CD4-positive, alpha-beta T cell (primary cell): Measurements from ENCODE around the gene IGFL1. TPM values are rescaled to one million over a fixed set of nuclear protein-coding genes. Genes with fewer than 3 reads are reported as not detected.

Source experiments
- ATAC-seq: fragments of 200-7000 bp; cut with Tn5 transposase; one replicate; pipeline ENCODE4 v1.10.0; 2022; ENCODE audit warnings: mild to moderate bottlenecking; ENCODE audit not compliant: poor library complexity
- CTCF ChIA-PET: fragments of 350-600 bp; sonication (Branson Sonifier 250); formaldehyde crosslinking; loops from one replicate; lab custom pipeline; 2021; ENCODE audit warnings: antibody characterized with exemption, inconsistent platforms; lab: Charles Lee
- POLR2A ChIA-PET: fragments of 350-600 bp; sonication (Branson Sonifier 250); formaldehyde crosslinking; loops from one replicate; lab custom pipeline; 2021; ENCODE audit warnings: antibody characterized with exemption, inconsistent platforms; lab: Charles Lee
- DNase-seq, 14 experiments: peaks; one replicate each; pipeline ENCODE4 v3.0.0-alpha.2; 2013 to 2020; ENCODE audit warnings: mixed read lengths in 2 of 14
- H3K27ac ChIP-seq, 2 donors: one replicate each; pipeline versions ENCODE4 v1.5.1 to v1.7.0; 2013; ENCODE audit warnings: low read length in 2 of 2, low read depth in 1 of 2, mild to moderate bottlenecking in 1 of 2
- H3K27me3 ChIP-seq, 2 experiments: 1 replicate in 1 of 2; 2 replicates in 1 of 2; pipeline versions ENCODE4 v1.6.1 to v1.7.0; 2013; ENCODE audit warnings: low read length in 2 of 2, control low read depth in 1 of 2, mild to moderate bottlenecking in 1 of 2, moderate library complexity in 1 of 2; ENCODE audit not compliant: insufficient read depth in 2 of 2, control insufficient read depth in 1 of 2
- H3K36me3 ChIP-seq: one replicate; pipeline ENCODE4 v1.6.1; 2013; ENCODE audit warnings: low read length, control low read depth; ENCODE audit not compliant: insufficient read depth
- H3K4me1 ChIP-seq: one replicate; pipeline ENCODE4 v1.6.1; 2013; ENCODE audit warnings: low read length, control low read depth; ENCODE audit not compliant: insufficient read depth
- H3K4me3 ChIP-seq: one replicate; pipeline ENCODE4 v1.5.1; 2013; ENCODE audit warnings: mild to moderate bottlenecking, low read length, moderate library complexity
- H3K9me3 ChIP-seq, 2 experiments: 1 replicate in 1 of 2; 2 replicates in 1 of 2; pipeline versions ENCODE4 v1.6.1 to v1.7.0; 2013; ENCODE audit warnings: low read length in 2 of 2, mild to moderate bottlenecking in 2 of 2, control low read depth in 1 of 2, moderate library complexity in 1 of 2; ENCODE audit not compliant: control insufficient read depth in 1 of 2, insufficient read depth in 1 of 2
- H3K27ac Mint-ChIP-seq: one replicate; pipeline ENCODE4 v1.8.0; 2020; ENCODE audit warnings: mixed read lengths
- H3K27me3 Mint-ChIP-seq: one replicate; pipeline ENCODE4 v1.8.0; 2021; ENCODE audit warnings: mixed read lengths
- H3K36me3 Mint-ChIP-seq: one replicate; pipeline ENCODE4 v1.8.0; 2021; ENCODE audit warnings: low read depth, mixed read lengths
- H3K4me1 Mint-ChIP-seq: one replicate; pipeline ENCODE4 v1.8.0; 2021; ENCODE audit warnings: low read depth, mixed read lengths
- H3K4me3 Mint-ChIP-seq: one replicate; pipeline ENCODE4 v1.8.0; 2020; ENCODE audit warnings: mild to moderate bottlenecking, mixed read lengths
- H3K9me3 Mint-ChIP-seq: one replicate; pipeline ENCODE4 v1.8.0; 2020; ENCODE audit warnings: mixed read lengths
- intact Hi-C, 2 experiments: fragments of 100-400 bp; cut with DNase I in 1 of 2; cut with micrococcal nuclease in 1 of 2; formaldehyde crosslinking; loops; one replicate each; pipeline versions ENCODE4 v1.15.1 to v1.9.0; 2023 to 2025; cut with DNase I, micrococcal nuclease
- total RNA-seq, 174 experiments: library from RNA in 2 of 174; stranded (reverse) in 2 of 174; gene quantifications; one replicate each; pipeline ENCODE4 v1.2.3 and lab custom pipeline; 2021 to 2026
- TF ChIP-seq, protein P1 (sequence below): fragments of 200-600 bp; IDR thresholded peaks from one replicate; pipeline ENCODE4 v1.8.0; 2022; ENCODE audit warnings: antibody characterized with exemption, mild to moderate bottlenecking

IGFL1 gene
- total RNA-seq, 2 experiments from 2014 or later, result not detected

DNA sequence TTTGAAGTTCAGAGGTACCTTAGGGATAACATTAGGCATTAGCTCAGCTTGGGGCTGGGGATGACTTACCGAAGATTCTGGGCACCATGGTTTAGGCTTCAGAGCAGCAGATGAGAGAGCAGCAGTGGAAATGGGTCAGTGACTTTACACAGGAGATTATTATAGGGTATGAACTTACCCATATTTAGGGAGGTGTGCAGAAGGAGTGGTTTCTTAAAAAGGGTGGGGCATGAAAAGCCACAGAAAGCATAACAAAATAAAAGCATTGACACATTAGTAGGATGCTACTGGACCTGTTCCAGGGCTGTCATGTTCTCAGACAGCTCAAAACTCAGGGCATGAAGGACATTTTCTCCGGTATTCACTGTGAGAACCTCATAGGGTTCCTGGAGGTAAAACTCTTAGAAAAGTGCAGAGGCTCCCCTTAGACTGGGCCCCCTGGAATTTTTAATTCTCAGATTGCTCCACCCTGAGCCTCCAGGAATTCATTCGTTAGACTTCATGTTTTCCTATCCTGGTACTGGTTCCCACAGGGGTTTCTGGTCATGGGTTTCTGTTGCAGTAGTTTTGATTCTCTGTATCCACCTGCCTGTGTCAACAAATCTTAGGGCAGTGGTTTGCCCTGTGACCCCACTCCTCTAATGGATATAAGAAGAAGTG is 20.7 kb downstream of the IGFL1 start:
- H3K9me3 Mint-ChIP-seq, result no peaks in the 10 kb centered on the region
- no peak for ATAC-seq
- DNase-seq, result no peak
- H3K4me3 Mint-ChIP-seq, result no peak overlapping the region
- no peaks in the 10 kb centered on the region for H3K36me3 Mint-ChIP-seq
- Histone ChIP-seq H3K4me3 (no peak overlapping the region), H3K27me3 (peaks cover 11 to 12% of the 10 kb centered on the region in 2 experiments), H3K4me1 (no peaks in the 10 kb centered on the region), H3K27ac (no peak overlapping the region), H3K36me3 (no peaks in the 10 kb centered on the region), H3K9me3 (no peaks in the 10 kb centered on the region)
- TF ChIP-seq, protein P1, sequence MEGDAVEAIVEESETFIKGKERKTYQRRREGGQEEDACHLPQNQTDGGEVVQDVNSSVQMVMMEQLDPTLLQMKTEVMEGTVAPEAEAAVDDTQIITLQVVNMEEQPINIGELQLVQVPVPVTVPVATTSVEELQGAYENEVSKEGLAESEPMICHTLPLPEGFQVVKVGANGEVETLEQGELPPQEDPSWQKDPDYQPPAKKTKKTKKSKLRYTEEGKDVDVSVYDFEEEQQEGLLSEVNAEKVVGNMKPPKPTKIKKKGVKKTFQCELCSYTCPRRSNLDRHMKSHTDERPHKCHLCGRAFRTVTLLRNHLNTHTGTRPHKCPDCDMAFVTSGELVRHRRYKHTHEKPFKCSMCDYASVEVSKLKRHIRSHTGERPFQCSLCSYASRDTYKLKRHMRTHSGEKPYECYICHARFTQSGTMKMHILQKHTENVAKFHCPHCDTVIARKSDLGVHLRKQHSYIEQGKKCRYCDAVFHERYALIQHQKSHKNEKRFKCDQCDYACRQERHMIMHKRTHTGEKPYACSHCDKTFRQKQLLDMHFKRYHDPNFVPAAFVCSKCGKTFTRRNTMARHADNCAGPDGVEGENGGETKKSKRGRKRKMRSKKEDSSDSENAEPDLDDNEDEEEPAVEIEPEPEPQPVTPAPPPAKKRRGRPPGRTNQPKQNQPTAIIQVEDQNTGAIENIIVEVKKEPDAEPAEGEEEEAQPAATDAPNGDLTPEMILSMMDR, result no peak
- POLR2A ChIA-PET, result no interaction called here
- CTCF ChIA-PET, result no interaction called here
- H3K4me1 Mint-ChIP-seq, result no peaks in the 10 kb centered on the region
- intact Hi-C loops, result no loop called here
- peaks cover 52% of the 10 kb centered on the region for H3K27me3 Mint-ChIP-seq
- no peak overlapping the region for H3K27ac Mint-ChIP-seq

DNA sequence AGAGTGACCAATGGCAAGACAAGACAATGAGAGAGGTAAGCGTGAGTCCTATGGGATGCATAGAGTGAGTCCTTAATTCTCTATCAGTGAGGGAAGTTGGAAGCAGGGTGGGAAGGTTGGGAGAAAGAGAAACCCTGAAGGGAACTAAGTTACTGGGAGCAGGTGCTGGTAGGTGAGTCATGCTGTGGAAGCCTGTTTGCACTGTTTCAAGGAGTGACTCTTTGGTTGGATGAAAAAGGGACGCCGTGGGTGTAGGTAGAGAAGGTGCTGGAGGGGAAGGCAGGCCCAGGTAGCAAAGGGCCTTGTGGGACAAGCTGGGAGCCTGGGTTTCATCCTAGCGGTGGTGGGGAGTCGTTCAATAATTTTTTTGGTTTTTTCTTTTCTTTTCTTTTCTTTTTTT is 21.9 kb downstream of the IGFL1 start:
- Histone ChIP-seq H3K4me1 (no peaks in the 10 kb centered on the region), H3K4me3 (no peak overlapping the region), H3K27me3 (peaks cover 4% of the 10 kb centered on the region in 2 experiments), H3K9me3 (no peaks in the 10 kb centered on the region), H3K27ac (no peak overlapping the region), H3K36me3 (no peaks in the 10 kb centered on the region)
- TF ChIP-seq, protein P1, result no peak
- no peaks in the 10 kb centered on the region for H3K36me3 Mint-ChIP-seq
- CTCF ChIA-PET, result no interaction called here
- no peak for DNase-seq
- ATAC-seq, result no peak
- H3K9me3 Mint-ChIP-seq, result no peaks in the 10 kb centered on the region
- intact Hi-C loops, result no loop called here
- POLR2A ChIA-PET, result no interaction called here
- no peak overlapping the region for H3K4me3 Mint-ChIP-seq
- peaks cover 41% of the 10 kb centered on the region for H3K27me3 Mint-ChIP-seq
- no peak overlapping the region for H3K27ac Mint-ChIP-seq
- no peaks in the 10 kb centered on the region for H3K4me1 Mint-ChIP-seq

DNA sequence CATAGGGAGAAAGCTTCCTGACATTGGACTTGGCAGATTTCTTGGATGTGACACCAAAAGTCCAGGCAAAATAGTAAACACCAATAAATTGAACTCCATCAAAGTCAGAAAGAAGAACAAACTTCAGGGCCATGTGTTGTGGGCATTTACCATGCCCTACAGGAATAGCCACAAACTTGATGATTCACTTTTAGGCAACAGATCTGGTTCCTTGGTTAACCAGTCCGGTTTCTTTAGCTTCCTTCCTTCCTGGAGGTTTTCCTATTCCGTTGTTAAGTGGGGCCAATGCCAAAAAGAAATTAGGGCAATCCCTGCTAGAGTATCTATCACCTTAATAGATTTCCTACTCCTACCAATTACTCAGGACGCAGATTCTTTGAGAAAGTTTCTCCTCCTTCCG is 25.2 kb downstream of the IGFL1 start:
- H3K36me3 Mint-ChIP-seq, result no peaks in the 10 kb centered on the region
- TF ChIP-seq, protein P1, result no peak
- no peak overlapping the region for H3K27ac Mint-ChIP-seq
- DNase-seq, result no peak
- no peak overlapping the region for H3K4me3 Mint-ChIP-seq
- peaks cover 31% of the 10 kb centered on the region for H3K27me3 Mint-ChIP-seq
- ATAC-seq, result no peak
- Histone ChIP-seq H3K36me3 (no peaks in the 10 kb centered on the region), H3K27me3 (no peaks in the 10 kb centered on the region), H3K27ac (no peak overlapping the region), H3K4me3 (no peak overlapping the region), H3K4me1 (no peaks in the 10 kb centered on the region), H3K9me3 (no peaks in the 10 kb centered on the region)
- POLR2A ChIA-PET, result no interaction called here
- intact Hi-C loops, result no loop called here
- H3K4me1 Mint-ChIP-seq, result no peaks in the 10 kb centered on the region
- H3K9me3 Mint-ChIP-seq, result no peaks in the 10 kb centered on the region
- CTCF ChIA-PET, result interaction anchor here (0.6 to 1.3 kb wide), 2 partner anchors 10 to 159 kb away, joined by 4 read pairs; no protein-coding TSS in a partner anchor
